ENCODE data around the gene RPE. TPM values are rescaled to one million over a fixed set of nuclear protein-coding genes. Genes with fewer than 3 reads are reported as not detected.

Gene RPE
- polyA plus RNA-seq, 1 donor from 2014 or later: 73.9 TPM

- Histone ChIP-seq H3K36me3 (ENCODE audit: insufficient read depth, low read length) (no peaks in the 10 kb centered on the region), H4K20me1 (ENCODE audit: insufficient read depth) (no peaks in the 10 kb centered on the region), H3F3A (ENCODE audit: insufficient read depth, low read length, poor library complexity, severe bottlenecking) (no peaks in the 10 kb centered on the region)
Measured at GRCh38 chr2:210038078-210038477, 35.6 kb downstream of the RPE start.

GRCh38 chr2:210046851-210047500, 44.5 kb downstream of the RPE start:
- Histone ChIP-seq H3K9ac (ENCODE audit: low read length) (no peak overlapping the region), H3K9me3 (ENCODE audit: low read length) (peaks cover 4% of the 10 kb centered on the region), H3F3A (ENCODE audit: insufficient read depth, low read length, poor library complexity, severe bottlenecking) (no peaks in the 10 kb centered on the region), H3K79me2 (replicated peaks; ENCODE audit: insufficient read depth, low read length) (no peaks in the 10 kb centered on the region), H4K20me1 (ENCODE audit: insufficient read depth) (no peaks in the 10 kb centered on the region), H3K4me2 (ENCODE audit: low read length) (no peak overlapping the region), H3K4me3 (ENCODE audit: low read length) (no peak overlapping the region), H3K27me3 (ENCODE audit: insufficient read depth, low read depth, low read length) (no peaks in the 10 kb centered on the region), H3K36me3 (ENCODE audit: insufficient read depth, low read length) (peaks cover 4% of the 10 kb centered on the region), H3K9me2 (ENCODE audit: insufficient read depth, low read length) (no peaks in the 10 kb centered on the region), H3K27ac (ENCODE audit: low read length) (no peak overlapping the region), H2AFZ (ENCODE audit: low read depth, low read length) (no peak overlapping the region)
- TF ChIP-seq REST (IDR thresholded peaks at IDR 0.05; ENCODE audit: borderline replicate concordance) (no peak), POLR2AphosphoS5 (IDR thresholded peaks at IDR 0.05) (no peak), EP300 (conservative IDR thresholded peaks at IDR 0.05; ENCODE audit: poor library complexity, severe bottlenecking) (no peak), EZH2 (IDR thresholded peaks at IDR 0.05; ENCODE audit: borderline replicate concordance, insufficient read depth, low read length, poor library complexity, severe bottlenecking) (no peak), SMC3 (conservative IDR thresholded peaks at IDR 0.05; ENCODE audit: poor library complexity) (no peak), RAD21 (conservative IDR thresholded peaks at IDR 0.05) (no peak), MXI1 (conservative IDR thresholded peaks at IDR 0.05; ENCODE audit: poor library complexity, severe bottlenecking) (no peak), CTCF (IDR thresholded peaks at IDR 0.05; ENCODE audit: poor library complexity, severe bottlenecking) (no peak), TAF1 (IDR thresholded peaks at IDR 0.05; ENCODE audit: low read depth) (no peak)

More at GRCh38 chr2:210038078-210038477, 35.6 kb downstream of the RPE start:
- no peak overlapping the region for H2AFZ ChIP-seq (ENCODE audit: low read depth, low read length)
- H3K27me3 ChIP-seq (ENCODE audit: insufficient read depth, low read depth, low read length): no peaks in the 10 kb centered on the region
- H3K9ac ChIP-seq (ENCODE audit: low read length): no peak overlapping the region
- no peak overlapping the region for H3K4me2 ChIP-seq (ENCODE audit: low read length)
- no peaks in the 10 kb centered on the region for H3K9me3 ChIP-seq (ENCODE audit: low read length)
- no peaks in the 10 kb centered on the region for H3K9me2 ChIP-seq (ENCODE audit: insufficient read depth, low read length)
- TF ChIP-seq EP300 (conservative IDR thresholded peaks at IDR 0.05; ENCODE audit: poor library complexity, severe bottlenecking) (no peak), POLR2AphosphoS5 (IDR thresholded peaks at IDR 0.05) (no peak), RAD21 (conservative IDR thresholded peaks at IDR 0.05) (no peak), REST (IDR thresholded peaks at IDR 0.05; ENCODE audit: borderline replicate concordance) (no peak)
- H3K79me2 ChIP-seq (replicated peaks; ENCODE audit: insufficient read depth, low read length): no peaks in the 10 kb centered on the region
- H3K27ac ChIP-seq (ENCODE audit: low read length): no peak overlapping the region
- no peak overlapping the region for H3K4me3 ChIP-seq (ENCODE audit: low read length)
